Activated CD8-positive, alpha-beta memory T cell treated with anti-CD3 and anti-CD28 coated beads for 24 hours (primary cell): Measurements from ENCODE around the gene PGAM4.
"Not testable (repeated sequence)": the region's sequence is repeated elsewhere in the genome, so short reads cannot be mapped to it uniquely, and the experiment has no call there.

ENCODE experiments used
- DNase-seq: peaks from one replicate; pipeline ENCODE4 v3.0.0-alpha.2; 2020

PGAM4 gene

GRCh38 chrX:77924320-77924859 lies 45.0 kb downstream of the PGAM4 start:
- no peak for DNase-seq

- no peak for DNase-seq
Measured at GRCh38 chrX:77922787-77923186, 46.7 kb downstream of the PGAM4 start.

- DNase-seq, result not testable (repeated sequence)
Measured at GRCh38 chrX:77919370-77919769, 50.1 kb downstream of the PGAM4 start.

GRCh38 chrX:77918568-77918967 lies 50.9 kb downstream of the PGAM4 start:
- no peak for DNase-seq
